Measurements from ENCODE around the gene KIF26B.

Gene KIF26B

GRCh38 chr1:245209658-245210435 lies 55.1 kb downstream of the KIF26B start:
- no peak for DNase-seq (ENCODE audit: low read depth, low spot score)

- no peak for DNase-seq (ENCODE audit: low read depth, low spot score)
Observed at GRCh38 chr1:245211035-245211749, 56.4 kb downstream of the KIF26B start.

GRCh38 chr1:245211761-245212160 lies 57.0 kb downstream of the KIF26B start:
- DNase-seq (ENCODE audit: low read depth, low spot score): no peak

GRCh38 chr1:245212221-245212710 lies 57.5 kb downstream of the KIF26B start:
- no peak for DNase-seq (ENCODE audit: low read depth, low spot score)

- no peak for DNase-seq (ENCODE audit: low read depth, low spot score)
Observed at GRCh38 chr1:245213066-245213831, 58.5 kb downstream of the KIF26B start.

GRCh38 chr1:245215071-245215470 lies 60.3 kb downstream of the KIF26B start:
- no peak for DNase-seq (ENCODE audit: low read depth, low spot score)

DNA sequence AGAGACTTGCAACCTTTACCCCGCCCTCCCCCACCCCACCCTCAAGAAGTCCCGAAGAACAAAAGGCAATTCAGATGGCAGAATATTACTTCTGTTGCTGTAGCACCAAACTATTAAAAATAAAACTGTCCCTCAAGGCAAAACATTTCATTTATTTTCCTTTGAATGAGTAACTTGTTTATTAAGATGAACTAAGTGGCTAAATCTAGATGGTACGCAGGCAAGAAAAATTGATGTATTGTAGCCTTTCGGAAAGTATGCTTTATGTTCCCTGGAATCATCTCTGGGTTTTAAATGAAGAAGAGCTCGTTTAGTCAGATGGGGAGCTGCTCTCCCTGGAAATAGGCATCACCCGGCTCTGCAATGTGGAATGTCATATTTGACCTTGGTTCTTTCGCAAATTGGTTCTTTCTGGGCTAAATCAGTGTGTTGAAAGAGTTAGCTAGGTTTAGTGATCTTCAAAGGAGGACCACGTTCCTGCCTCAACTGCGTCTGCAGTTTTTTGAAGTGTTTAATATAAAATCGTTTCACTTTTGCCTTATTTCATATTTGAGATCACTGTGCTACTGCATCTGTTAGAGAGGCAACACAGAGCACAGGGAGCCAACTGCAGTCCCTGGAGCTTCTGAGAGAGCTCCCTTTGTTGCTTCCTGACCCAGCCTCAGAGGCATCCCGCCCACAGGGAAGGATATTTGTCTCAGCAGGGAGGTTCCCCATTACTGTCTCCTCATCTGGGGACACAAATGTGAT lies 61.8 kb downstream of the KIF26B start:
- DNase-seq (ENCODE audit: low read depth, low spot score): no peak

DNA sequence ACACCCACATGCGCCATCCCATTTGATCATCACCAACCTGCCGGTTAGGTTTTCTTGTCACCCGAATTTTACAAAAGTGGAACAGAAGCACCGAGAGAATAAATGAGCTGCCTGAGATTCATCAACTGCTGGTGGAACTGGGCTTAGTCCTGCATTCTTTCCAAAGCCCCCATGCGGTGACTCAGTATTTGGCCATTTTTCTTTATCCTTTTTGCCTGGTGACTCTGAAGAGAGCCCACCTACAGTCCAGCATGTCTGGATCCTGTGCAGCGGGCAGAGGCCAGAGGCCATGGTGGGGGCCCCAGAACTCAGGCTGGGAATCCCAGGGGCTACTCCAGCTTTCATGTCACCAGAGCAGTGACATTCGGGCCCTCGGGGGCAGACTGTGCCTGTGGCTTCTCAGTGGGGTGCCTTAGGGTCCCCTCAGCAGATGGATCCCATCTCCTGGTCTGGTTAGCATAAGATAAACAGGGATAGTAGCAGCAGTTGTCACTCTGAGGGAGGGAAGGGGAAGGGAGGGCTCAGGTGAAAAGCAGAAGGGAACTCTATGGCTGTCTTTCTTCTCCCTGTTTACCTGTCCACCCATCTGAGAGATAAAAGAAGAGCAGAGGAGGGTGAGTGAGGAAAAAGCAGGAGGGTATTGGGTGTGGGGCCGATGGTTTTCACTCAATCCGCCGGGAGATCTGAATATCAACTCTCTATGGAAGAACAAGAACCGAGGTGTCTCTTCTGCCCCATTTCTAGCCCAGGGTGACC lies 63.2 kb downstream of the KIF26B start:
- DNase-seq (ENCODE audit: low read depth, low spot score): no peak

- no peak for DNase-seq (ENCODE audit: low read depth, low spot score)
Observed at GRCh38 chr1:245220381-245220985, 65.7 kb downstream of the KIF26B start.

DNA sequence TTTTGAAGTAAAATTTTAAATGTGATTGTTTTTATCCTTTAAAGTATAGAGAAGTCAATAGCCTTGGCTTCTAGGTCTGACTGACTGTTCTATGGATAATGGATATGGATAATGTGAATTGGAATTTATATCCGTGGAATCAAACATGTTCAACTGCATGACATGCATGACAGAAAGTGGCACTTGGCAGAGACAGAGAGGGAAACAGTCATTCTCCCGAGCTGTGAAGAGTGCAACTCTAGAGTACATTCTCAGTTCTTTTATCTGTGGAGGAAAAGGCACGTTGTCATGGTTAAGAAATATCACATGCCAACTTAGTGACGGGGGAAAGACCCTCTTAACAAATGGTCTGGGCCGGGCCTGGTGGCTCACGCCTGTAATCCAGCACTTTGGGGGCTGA lies 67.0 kb downstream of the KIF26B start:
- no peak for DNase-seq (ENCODE audit: low read depth, low spot score)

GRCh38 chr1:245222931-245223595 lies 68.3 kb downstream of the KIF26B start:
- DNase-seq (ENCODE audit: low read depth, low spot score): no peak

DNA sequence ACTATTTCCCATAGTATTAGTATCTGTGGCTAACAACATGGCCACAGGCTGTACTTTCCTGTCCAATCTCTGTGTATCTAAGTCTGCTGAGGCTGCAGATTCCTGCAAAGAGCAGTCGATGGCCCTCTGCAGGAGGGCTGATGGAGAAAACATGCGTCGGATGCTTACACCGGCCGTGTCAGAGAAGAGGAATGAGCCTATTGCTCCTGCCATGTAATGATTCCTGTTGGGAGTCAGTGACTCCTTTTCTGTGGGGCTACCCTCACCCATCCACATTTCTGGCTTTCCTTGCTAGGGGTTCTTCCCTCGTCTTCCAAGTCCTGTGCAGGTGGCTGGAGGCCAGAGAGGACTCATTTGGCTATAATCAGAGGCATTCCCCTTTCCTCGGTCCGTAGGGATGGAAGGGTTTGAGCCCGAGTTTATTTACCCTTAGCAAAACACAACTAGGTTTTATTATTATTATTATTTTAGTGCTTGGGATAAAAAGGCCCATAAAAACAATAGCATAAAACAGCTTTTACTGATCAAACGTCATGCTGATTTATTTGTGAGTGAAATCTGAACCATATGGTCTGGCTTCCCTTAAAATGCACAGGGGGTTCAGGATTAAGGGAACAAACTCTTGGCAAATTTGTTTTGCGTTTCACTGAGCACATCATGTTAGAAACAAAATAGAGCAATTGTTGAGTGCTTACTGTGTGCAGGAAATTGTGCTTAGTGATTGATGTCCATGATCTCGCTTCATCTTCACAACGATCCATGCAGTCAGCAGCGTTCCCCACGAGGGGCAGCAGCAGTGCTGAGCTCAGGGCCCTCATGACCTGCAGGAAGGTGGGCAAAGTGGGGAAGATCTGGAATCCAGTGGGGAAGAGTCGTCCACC lies 70.8 kb downstream of the KIF26B start:
- no peak for DNase-seq (ENCODE audit: low read depth, low spot score)

GRCh38 chr1:245226203-245226499 lies 71.4 kb downstream of the KIF26B start:
- DNase-seq (ENCODE audit: low read depth, low spot score): no peak

DNA sequence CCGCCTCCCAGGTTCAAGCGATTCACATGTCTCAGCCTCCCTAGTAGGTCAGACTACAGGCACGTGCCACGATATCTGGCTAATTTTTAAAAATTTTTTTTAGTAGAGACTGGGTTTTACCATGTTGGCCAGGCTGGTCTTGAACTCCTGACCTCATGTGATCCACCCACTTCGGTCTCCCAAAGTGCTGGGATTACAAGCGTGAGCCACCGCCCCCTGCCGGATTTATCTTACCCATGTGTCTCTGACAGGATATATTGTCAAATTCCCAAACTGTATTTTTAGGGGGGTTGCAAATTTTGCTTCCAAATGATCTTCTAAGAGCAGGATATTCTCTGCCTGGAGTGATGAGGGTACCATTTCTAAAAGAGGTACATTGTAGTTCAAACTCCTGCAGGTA lies 74.3 kb downstream of the KIF26B start:
- DNase-seq (ENCODE audit: low read depth, low spot score): no peak

DNA sequence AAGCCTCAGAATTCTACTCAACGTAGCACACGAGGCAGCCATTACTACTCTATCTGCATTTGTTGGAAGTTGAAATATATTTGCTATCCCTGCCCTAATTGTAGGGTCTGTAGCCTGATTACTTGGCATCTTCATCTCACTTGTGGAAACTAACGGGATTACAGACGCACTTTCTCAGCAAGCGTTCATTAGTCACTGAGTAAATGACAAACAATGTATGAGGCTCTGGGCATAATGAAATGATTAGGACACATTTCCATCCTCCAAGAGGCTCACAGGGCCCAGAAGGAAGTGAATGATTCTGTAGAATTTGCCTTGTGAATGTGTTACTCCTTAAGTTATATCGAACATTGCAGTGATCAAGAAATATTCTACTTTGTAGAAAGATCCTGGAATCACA lies 78.1 kb downstream of the KIF26B start:
- no peak for DNase-seq (ENCODE audit: low read depth, low spot score)

DNA sequence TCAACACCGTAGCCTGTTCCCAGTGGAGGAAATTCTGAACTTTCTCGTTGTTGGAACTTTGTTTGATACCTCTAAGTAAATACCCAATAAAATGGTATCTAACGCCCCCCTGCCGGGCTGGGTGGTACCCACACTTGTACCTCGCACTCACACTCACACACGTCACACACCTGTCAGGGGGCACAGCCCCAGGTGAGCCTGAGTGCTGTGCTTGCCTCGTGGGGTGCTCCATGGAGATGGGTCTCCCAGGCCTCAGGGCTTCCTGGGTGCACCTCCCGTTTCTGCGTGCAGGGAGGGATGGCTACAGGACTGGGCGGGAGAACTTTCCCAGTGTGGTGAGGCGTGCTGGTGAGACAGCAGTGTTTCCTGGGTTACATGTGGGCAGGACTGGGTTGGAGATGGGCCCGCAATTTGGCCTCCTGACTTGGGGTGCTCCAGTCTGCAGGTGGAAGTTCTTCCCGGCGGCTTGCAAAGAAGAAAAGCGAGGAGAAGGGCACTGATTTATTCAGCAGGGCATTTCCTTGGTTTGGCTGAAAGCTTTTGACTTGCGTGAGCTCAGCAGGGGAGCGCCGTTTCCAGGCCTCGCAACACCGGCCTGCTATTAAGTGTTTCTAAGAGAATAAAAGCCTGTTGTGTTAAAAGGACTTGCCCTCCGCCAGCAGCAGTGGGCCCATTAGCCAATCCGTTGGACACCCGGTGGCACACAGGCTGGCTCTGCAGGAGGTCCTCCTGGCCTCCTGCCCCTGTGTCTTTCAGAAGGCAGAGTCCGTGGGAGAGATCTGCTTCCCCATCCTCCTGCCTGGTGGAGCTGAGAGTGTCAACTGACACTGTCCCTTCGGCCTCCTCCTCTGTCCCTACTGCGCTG lies 79.7 kb downstream of the KIF26B start:
- DNase-seq (ENCODE audit: low read depth, low spot score): no peak

- DNase-seq (ENCODE audit: low read depth, low spot score): no peak
Observed at GRCh38 chr1:245235156-245235555, 80.4 kb downstream of the KIF26B start.

DNA sequence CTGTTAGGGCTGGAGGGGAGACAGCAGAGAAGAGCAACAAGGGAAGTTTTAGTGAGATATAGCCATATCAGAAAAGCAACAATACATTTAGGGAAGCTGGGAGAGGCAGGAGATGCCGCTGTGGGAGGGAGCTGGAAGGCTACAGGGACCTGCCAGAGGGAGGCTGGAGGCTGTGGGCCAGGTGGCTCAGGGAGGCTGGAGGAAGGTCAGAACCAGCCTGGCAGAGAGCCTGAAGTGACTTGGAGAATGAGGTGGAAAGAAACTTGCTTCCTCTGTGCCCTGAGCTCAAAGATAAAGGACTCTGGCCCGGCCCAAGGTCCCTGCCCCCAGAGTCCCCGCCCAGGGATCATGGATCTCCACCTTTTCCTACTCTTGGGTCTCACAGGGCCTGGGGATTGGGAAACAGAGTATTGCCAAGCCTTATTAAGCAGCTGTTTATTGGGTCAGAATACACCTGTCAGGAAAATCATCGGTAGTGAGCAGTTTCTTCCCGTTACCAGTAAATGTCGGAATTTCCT lies 85.9 kb downstream of the KIF26B start:
- no peak for DNase-seq (ENCODE audit: low read depth, low spot score)
